Measurements from ENCODE around the gene LHX3.

DNA sequence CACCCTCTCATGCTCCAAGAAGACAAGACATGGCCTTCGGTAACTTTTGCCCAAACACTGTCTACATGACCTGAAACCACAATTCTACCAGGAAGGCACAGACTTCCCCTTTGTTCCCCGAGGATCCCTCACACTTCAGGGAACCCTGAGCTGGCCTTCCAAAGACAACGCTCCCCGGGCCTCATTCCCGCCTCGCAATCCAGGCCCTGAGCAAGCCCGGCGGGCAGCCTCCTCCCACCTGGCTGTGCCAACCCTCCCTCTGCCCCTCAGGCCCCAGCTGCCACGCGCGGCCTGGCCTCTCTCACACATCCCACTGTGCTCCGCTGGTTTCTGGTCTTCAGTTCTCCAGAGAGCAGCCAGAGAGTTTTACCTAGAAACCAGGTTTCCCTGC lies 33.4 kb upstream of the LHX3 start:
- TF ChIP-seq, protein P1, sequence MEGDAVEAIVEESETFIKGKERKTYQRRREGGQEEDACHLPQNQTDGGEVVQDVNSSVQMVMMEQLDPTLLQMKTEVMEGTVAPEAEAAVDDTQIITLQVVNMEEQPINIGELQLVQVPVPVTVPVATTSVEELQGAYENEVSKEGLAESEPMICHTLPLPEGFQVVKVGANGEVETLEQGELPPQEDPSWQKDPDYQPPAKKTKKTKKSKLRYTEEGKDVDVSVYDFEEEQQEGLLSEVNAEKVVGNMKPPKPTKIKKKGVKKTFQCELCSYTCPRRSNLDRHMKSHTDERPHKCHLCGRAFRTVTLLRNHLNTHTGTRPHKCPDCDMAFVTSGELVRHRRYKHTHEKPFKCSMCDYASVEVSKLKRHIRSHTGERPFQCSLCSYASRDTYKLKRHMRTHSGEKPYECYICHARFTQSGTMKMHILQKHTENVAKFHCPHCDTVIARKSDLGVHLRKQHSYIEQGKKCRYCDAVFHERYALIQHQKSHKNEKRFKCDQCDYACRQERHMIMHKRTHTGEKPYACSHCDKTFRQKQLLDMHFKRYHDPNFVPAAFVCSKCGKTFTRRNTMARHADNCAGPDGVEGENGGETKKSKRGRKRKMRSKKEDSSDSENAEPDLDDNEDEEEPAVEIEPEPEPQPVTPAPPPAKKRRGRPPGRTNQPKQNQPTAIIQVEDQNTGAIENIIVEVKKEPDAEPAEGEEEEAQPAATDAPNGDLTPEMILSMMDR (IDR thresholded peaks at IDR 0.05) = no peak
- no peak for TF ChIP-seq POLR2A (IDR thresholded peaks at IDR 0.05)

Measured in uterus (tissue), 2 donors.